Parathyroid adenoma (tissue), 2 donors: ENCODE measurements around the gene PTPRM.

Source experiments
- H2AFZ ChIP-seq: fragments of 300-600 bp; sonication (generic); one replicate; pipeline ENCODE4 v1.7.0; 2017; ENCODE audit warnings: antibody characterized with exemption, mild to moderate bottlenecking
- H3K27ac ChIP-seq: fragments of 300-600 bp; sonication (generic); one replicate; pipeline ENCODE4 v1.7.0; 2017
- H3K27me3 ChIP-seq: fragments of 300-600 bp; sonication (generic); one replicate; pipeline ENCODE4 v1.7.0; 2017; ENCODE audit warnings: low read length; ENCODE audit not compliant: control insufficient read depth, insufficient read depth
- H3K36me3 ChIP-seq: fragments of 300-600 bp; sonication (generic); one replicate; pipeline ENCODE4 v1.7.0; 2017; ENCODE audit warnings: low read length; ENCODE audit not compliant: control insufficient read depth, insufficient read depth
- H3K4me1 ChIP-seq: fragments of 300-600 bp; sonication (generic); one replicate; pipeline ENCODE4 v1.7.0; 2017; ENCODE audit warnings: control low read depth
- H3K4me2 ChIP-seq: fragments of 300-600 bp; sonication (generic); one replicate; pipeline ENCODE4 v1.7.0; 2017; ENCODE audit warnings: low read length
- H3K4me3 ChIP-seq: fragments of 300-600 bp; sonication (generic); one replicate; pipeline ENCODE4 v1.7.0; 2017; ENCODE audit warnings: low read depth, low read length
- H3K79me2 ChIP-seq: fragments of 300-600 bp; sonication (generic); one replicate; pipeline ENCODE4 v1.7.0; 2017; ENCODE audit warnings: control low read depth
- H3K9ac ChIP-seq: fragments of 300-600 bp; sonication (generic); one replicate; pipeline ENCODE4 v1.7.0; 2017; ENCODE audit warnings: mild to moderate bottlenecking
- H3K9me3 ChIP-seq: fragments of 300-600 bp; sonication (generic); one replicate; pipeline ENCODE4 v1.7.0; 2017; ENCODE audit warnings: low read length; ENCODE audit not compliant: control insufficient read depth
- CTCF ChIP-seq: fragments of 300-600 bp; sonication (generic); IDR thresholded peaks from one replicate; pipeline ENCODE4 v1.7.0; 2017; ENCODE audit warnings: antibody characterized with exemption, mild to moderate bottlenecking
- donor health status: primary hyperparathyroidism.

The PTPRM gene

GRCh38 chr18:8400193-8400752, 833.2 kb downstream of the PTPRM start:
- H3K4me1 ChIP-seq, result no peaks in the 10 kb centered on the region
- no peaks in the 10 kb centered on the region for H3K9me3 ChIP-seq
- no peak overlapping the region for H3K4me2 ChIP-seq
- H2AFZ ChIP-seq, result no peak overlapping the region
- no peak for TF ChIP-seq CTCF
- no peak overlapping the region for H3K4me3 ChIP-seq
- no peak overlapping the region for H3K27ac ChIP-seq
- no peaks in the 10 kb centered on the region for H3K27me3 ChIP-seq
- no peaks in the 10 kb centered on the region for H3K79me2 ChIP-seq
- no peak overlapping the region for H3K9ac ChIP-seq
- no peaks in the 10 kb centered on the region for H3K36me3 ChIP-seq

GRCh38 chr18:8400825-8401224, 833.7 kb downstream of the PTPRM start:
- Histone ChIP-seq H3K4me1 (no peaks in the 10 kb centered on the region), H3K9me3 (no peaks in the 10 kb centered on the region), H3K4me2 (no peak overlapping the region), H3K27ac (no peak overlapping the region), H3K4me3 (no peak overlapping the region), H3K27me3 (no peaks in the 10 kb centered on the region), H3K79me2 (no peaks in the 10 kb centered on the region), H3K9ac (no peak overlapping the region), H2AFZ (no peak overlapping the region), H3K36me3 (no peaks in the 10 kb centered on the region)
- no peak for TF ChIP-seq CTCF

GRCh38 chr18:8401606-8402005, 834.5 kb downstream of the PTPRM start:
- Histone ChIP-seq H3K9ac (no peak overlapping the region), H3K4me1 (no peaks in the 10 kb centered on the region), H3K27me3 (no peaks in the 10 kb centered on the region), H2AFZ (no peak overlapping the region), H3K9me3 (no peaks in the 10 kb centered on the region), H3K27ac (no peak overlapping the region), H3K36me3 (no peaks in the 10 kb centered on the region), H3K79me2 (no peaks in the 10 kb centered on the region), H3K4me2 (no peak overlapping the region), H3K4me3 (no peak overlapping the region)
- TF ChIP-seq CTCF, result no peak

GRCh38 chr18:8402237-8402636, 835.1 kb downstream of the PTPRM start:
- H3K79me2 ChIP-seq, result no peaks in the 10 kb centered on the region
- H3K27ac ChIP-seq, result no peak overlapping the region
- no peak overlapping the region for H2AFZ ChIP-seq
- no peaks in the 10 kb centered on the region for H3K9me3 ChIP-seq
- no peak overlapping the region for H3K4me3 ChIP-seq
- no peaks in the 10 kb centered on the region for H3K27me3 ChIP-seq
- H3K9ac ChIP-seq, result no peak overlapping the region
- no peaks in the 10 kb centered on the region for H3K36me3 ChIP-seq
- TF ChIP-seq CTCF, result no peak
- H3K4me2 ChIP-seq, result no peak overlapping the region
- no peaks in the 10 kb centered on the region for H3K4me1 ChIP-seq

- no peaks in the 10 kb centered on the region for H3K36me3 ChIP-seq
- no peaks in the 10 kb centered on the region for H3K4me1 ChIP-seq
- no peaks in the 10 kb centered on the region for H3K9me3 ChIP-seq
- H2AFZ ChIP-seq, result no peak overlapping the region
- H3K4me2 ChIP-seq, result no peak overlapping the region
- H3K9ac ChIP-seq, result no peak overlapping the region
- no peaks in the 10 kb centered on the region for H3K79me2 ChIP-seq
- no peak overlapping the region for H3K4me3 ChIP-seq
- H3K27ac ChIP-seq, result no peak overlapping the region
- no peaks in the 10 kb centered on the region for H3K27me3 ChIP-seq
- no peak for TF ChIP-seq CTCF
Observed at GRCh38 chr18:8403713-8404112, 836.6 kb downstream of the PTPRM start.
